NCI-H146 treated with DMSO at 0.1 percent for 48 hours (cell line): ENCODE data around the gene SYNRG.

Experiments
- DNase-seq: peaks from one replicate; lab custom pipeline; 2025; ENCODE audit not compliant: unreplicated experiment; lab: John Stamatoyannopoulos, UW

Gene SYNRG

DNA sequence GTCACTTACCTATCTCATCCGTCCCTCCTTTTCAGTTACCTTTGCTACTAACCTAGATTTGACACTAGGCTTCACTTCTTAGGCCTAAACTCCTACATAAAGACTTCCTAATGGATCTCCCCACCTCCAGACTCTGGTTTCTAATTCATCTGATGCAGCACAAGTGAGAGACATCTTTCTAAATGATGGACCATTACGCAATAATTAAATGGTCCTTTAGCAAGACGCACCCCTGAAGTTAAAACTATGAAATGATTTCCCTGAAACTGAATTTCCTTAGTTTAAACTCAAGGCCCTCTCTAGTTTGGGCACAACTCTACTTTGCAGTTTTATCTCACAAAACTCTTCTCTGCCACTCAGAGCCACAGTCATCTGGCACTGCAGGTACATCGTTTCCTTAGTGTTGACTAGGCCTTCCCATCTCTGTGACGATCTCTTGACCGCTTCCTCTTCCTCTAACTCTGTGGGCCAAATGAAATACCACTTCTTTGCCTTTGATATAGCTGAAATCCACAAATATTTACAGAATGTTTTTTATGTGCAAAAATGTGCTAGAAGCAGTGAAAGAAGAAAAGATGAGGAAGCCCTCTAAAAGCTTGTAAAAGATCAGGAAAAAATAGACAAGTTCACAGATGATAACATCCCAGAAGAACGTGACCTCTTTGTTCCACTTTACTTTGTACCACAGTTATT is 3.3 kb downstream of the SYNRG start:
- no peak for DNase-seq

DNA sequence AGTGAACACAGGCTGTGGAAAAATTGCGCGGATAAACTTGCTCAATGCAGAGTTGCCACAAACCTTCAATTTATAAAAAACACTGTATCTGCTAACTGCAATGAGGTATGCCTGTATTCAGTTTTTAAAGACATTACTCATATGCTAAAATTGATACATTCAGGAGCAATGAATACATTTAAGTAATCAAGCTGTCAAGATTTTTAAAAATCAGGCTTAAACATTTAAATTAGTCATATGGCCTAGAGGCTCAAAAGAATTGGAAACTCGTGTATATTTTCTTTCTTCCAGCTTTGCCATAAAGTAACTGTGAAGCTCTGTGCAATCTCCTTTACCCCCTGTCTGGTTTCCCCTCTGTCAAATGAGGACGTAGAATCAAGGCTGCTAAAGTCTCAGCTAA is 4.1 kb downstream of the SYNRG start:
- DNase-seq = no peak

DNA sequence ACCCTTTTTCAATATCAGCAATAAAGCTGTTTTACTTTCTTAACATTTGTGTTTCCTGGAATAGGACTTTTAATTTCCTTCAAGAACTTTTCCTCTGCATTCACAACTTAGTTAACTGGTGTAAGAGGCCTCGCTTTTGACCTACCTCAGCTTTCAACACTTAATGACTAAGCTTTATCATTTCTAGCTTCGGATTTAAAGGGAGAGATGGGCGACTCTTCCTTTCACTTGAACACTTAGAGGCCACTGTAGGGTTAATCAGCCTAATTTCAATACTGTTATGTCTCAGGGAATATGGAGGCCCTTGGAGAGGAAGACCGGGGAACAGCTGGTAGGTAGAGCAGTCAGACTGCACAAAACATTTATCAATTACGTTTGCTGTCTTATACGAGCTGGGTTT is 4.7 kb downstream of the SYNRG start:
- DNase-seq = no peak

GRCh38 chr17:37598145-37598544 is 11.1 kb downstream of the SYNRG start:
- no peak for DNase-seq

GRCh38 chr17:37592291-37592690 is 16.9 kb downstream of the SYNRG start:
- DNase-seq = no peak

- no peak for DNase-seq
Observed at GRCh38 chr17:37585066-37585465, 24.2 kb downstream of the SYNRG start.

DNA sequence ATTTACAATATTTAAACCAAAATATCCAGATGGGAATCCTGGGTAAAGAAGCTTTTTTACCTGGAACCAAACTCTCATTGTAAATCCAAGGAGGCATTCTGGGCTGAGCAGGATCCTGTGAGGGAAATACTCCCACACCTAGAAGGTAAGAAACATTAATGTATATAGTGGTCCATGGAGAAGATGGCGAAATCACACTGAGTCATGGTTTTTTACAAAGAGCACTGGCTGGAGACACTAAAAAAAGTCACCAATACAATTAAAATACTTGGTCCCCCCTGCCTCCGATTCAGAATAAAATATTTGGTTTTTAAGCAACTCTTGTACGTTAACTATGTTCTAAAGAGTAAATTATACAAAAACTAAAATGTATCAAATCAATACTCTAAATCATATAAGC is 32.9 kb downstream of the SYNRG start:
- DNase-seq = no peak

DNA sequence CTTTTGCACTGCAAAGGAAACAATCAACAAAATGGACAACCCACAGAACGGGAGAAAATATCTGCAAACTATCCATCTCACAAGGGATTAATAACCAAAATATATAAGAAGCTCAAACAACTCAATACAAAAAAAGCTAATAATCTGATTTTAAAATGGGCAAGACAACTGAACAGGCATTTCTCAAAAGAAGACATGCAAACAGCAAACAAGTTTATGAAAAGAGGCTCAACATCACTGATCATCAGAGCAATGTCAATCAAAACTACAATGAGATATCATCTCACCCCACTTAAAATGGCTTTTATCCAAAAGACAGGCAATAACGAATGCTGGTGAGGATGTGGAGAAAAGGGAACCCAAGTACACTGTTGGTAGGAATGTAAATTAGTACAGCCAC is 34.8 kb downstream of the SYNRG start:
- no peak for DNase-seq

- DNase-seq = no peak
Observed at GRCh38 chr17:37571674-37572073, 37.5 kb downstream of the SYNRG start.

GRCh38 chr17:37570527-37571093 is 38.6 kb downstream of the SYNRG start:
- peak; percentile 9 for DNase-seq

DNA sequence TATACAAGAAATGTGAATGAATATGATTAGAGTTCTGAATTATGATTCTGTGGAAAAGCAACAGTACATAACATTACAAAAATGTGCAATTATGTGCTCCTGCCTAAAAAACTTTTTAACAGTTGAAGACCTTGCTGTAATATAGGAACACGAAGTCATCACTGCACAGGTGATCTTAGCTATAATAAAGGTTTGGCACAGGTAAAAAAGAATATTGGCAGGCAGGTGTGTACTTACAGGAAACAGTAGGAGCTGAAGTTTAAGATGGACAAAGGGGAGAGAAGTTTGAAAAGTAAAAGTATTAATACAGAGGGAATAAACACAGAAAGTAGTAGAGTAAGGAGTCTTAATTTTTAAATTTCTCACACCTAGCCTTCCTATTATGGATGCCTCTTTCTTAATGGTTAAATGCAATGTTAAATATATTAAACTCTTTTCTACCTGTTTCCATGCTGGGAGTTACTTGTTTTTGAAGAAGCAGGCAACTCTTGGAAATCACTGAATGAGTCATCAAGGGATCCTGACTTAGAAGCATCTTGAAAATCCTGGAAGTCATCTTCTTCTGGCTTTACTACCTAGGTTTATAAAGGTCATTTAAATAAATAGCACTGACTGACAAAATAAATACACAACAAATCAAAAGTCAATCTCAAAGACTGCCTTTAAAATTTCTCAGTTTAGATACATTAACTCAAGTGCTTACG is 40.7 kb downstream of the SYNRG start:
- no peak for DNase-seq

DNA sequence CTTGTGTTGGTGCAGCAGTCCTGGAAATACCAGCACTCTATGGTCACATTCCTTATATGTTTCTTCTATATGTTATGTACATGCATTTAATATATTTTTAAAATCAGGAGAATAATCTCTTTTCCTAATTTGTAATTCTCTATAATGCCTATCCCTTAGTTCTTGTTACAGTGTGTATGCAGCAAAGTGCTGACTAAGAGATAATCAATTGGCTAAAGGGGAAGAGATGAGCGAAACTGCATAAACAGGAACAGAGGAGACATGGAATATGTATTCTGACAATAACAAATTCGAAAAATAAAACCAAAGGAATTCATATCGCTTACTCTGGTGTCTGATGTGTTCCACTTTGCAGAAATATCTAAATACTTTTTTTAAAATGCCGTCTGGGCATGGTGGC is 41.7 kb downstream of the SYNRG start:
- DNase-seq = no peak

DNA sequence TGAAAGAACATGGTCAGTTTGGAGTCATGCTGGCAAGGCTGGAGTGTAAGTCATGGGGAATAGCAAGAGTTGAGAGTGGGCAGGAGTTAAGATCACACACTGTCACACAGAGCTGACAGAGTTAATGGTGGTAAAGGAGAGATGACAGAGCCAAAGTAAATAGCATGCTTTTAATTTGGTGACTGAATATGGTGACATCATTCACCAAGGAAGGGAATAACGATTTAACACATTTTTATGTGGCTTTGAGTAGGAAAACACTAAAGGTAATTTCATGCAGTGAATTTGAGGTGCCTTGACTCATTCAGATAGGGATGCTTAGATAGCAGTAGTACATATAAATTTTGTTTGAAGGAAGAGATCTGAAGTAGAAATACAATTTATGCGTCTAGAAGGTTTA is 42.1 kb downstream of the SYNRG start:
- no peak for DNase-seq

- DNase-seq = no peak
Observed at GRCh38 chr17:37564252-37564651, 45.0 kb downstream of the SYNRG start.

DNA sequence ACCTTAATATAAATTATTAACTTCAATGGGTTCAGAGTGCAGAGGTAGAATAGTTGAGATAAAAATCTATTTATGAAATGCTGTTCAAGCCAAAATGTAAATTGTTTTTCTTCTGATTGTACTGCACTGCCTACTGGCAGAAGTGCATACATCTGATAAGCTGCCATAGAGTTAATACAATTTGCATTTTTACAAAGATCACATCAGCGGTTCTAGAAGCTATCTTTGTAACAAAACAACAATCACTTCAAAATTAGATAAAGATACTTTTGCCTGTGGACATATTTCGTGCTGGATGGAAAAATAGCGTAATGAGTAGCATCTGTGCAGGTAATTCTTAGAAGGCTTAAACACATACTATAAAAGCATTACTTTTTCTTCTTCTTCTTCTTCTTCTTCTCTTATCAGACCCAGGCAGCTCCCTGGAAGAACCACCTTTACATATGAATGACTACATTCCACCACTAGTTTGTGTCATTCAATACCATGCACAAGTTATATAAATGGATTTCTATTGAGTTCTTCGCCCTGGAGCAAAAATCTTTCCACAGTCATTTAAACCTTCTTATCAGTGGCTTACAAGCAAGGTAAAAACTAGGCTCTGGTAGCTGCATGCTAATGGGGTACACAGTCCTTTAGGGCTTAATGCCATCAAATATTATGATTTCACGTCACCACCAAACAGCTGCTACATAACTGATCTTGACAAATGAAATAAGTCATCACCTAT is 47.0 kb downstream of the SYNRG start:
- no peak for DNase-seq

- no peak for DNase-seq
Observed at GRCh38 chr17:37558299-37558698, 50.9 kb downstream of the SYNRG start.

DNA sequence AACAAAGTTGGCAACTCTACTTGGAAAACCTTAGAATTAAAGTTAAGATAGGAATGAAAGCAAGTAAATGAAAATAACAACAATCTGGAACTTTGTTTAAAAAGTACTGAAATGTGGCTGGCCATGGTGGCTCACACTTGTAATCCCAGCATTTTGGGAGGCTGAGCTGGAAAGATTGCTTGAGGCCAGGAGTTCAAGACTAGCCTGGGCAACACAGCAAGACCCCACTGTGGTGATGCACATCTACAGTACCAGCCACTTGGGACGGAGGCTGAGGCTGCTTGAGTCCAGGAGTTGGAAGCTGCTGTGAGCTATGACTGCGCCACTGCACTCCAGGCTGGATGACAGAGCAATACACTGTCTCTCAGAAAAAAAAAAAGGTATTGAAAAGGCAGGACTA is 51.7 kb downstream of the SYNRG start:
- DNase-seq = no peak

- DNase-seq = no peak
Observed at GRCh38 chr17:37555386-37555785, 53.8 kb downstream of the SYNRG start.

DNA sequence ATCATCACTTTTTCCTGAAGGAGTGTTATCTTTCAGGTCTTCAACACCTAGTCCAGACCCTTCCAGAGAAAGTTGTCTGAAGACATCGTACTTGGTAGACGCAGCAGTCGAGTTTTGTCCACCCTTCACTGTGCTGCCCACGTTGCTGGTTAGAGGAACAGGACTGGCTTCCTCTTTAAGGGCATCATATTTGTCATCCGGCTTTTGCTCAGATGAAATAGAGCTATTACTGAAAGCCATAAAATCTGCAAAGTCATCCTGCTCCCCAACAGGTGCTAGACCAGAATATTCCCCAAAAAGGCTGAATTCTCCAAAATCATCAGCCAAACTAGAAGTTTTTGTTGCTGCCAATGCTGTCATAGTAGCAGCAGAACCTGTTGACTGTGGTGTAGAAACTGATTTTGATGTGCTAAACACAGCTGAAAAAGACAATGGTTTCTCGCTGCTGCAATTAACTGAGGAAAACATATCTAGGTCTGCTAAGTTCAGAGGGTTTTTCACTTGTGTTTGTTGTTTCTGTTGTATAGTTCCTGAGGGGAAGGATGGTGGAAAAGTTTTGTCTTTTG is 55.7 kb downstream of the SYNRG start:
- DNase-seq = no peak

- no peak for DNase-seq
Observed at GRCh38 chr17:37551788-37552187, 57.4 kb downstream of the SYNRG start.

GRCh38 chr17:37547986-37548385 is 61.2 kb downstream of the SYNRG start:
- no peak for DNase-seq

DNA sequence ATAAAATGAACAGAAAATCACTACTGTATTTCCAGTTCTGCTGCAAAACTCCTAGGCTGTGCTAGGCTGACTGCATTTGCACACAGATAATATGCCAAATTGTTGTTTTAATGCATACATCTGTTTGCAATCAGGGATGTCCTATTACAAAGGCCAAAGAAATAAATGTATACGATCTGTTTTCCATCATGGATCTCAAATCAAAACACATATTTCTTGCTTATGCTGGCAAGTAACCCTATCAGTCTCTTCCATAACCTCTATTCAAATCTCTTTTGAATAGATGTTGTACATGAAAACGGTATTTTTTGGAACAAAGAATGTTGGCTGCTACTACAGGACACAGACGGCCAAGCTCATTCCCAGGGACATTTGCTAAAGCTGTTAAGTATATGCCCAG is 62.9 kb downstream of the SYNRG start:
- DNase-seq = no peak
